AG09309 (cell line): Measurements from ENCODE around the gene GABRR2.
A peak's percentile ranks its signal among the peaks of the same experiment; 100 is the strongest.

Source experiments
- DNase-seq: peaks from one replicate; pipeline ENCODE4 v3.0.0-alpha.2; 2010; ENCODE audit warnings: low read depth
- H3K4me3 ChIP-seq: 2 replicates; pipeline ENCODE4 v1.5.1; 2011; ENCODE audit warnings: mild to moderate bottlenecking, low read depth, low read length, moderate library complexity; ENCODE audit not compliant: control insufficient read depth
- CTCF ChIP-seq: IDR thresholded peaks from 2 replicates; pipeline ENCODE4 v1.5.1; 2011; ENCODE audit warnings: mild to moderate bottlenecking, low read depth, low read length, inconsistent platforms; ENCODE audit not compliant: insufficient read depth, control insufficient read depth; ENCODE audit errors: missing control alignments

The GABRR2 gene

GRCh38 chr6:89286516-89286915 is 28.6 kb downstream of the GABRR2 start:
- H3K4me3 ChIP-seq, result no peak overlapping the region
- no peak for TF ChIP-seq CTCF
- no peak for DNase-seq

GRCh38 chr6:89284963-89285735 is 29.9 kb downstream of the GABRR2 start:
- no peak for TF ChIP-seq CTCF
- H3K4me3 ChIP-seq, result no peak overlapping the region
- DNase-seq, result no peak

GRCh38 chr6:89284081-89284480 is 31.0 kb downstream of the GABRR2 start:
- no peak overlapping the region for H3K4me3 ChIP-seq
- no peak for TF ChIP-seq CTCF
- DNase-seq, result no peak

GRCh38 chr6:89282749-89283148 is 32.4 kb downstream of the GABRR2 start:
- H3K4me3 ChIP-seq, result no peak overlapping the region
- DNase-seq, result no peak
- TF ChIP-seq CTCF, result no peak

GRCh38 chr6:89281779-89282246 is 33.3 kb downstream of the GABRR2 start:
- TF ChIP-seq CTCF, result peak; percentile 49
- DNase-seq, result no peak
- H3K4me3 ChIP-seq, result no peak overlapping the region

- TF ChIP-seq CTCF, result no peak
- H3K4me3 ChIP-seq, result no peak overlapping the region
- no peak for DNase-seq
These were observed 36.1 kb downstream of the GABRR2 start for GRCh38 chr6:89278956-89279355.
